ENCODE measurements around the gene SLFN12L. TPM values are rescaled to one million over a fixed set of nuclear protein-coding genes. Genes with fewer than 3 reads are reported as not detected.

Gene SLFN12L
- 0.46 TPM for total RNA-seq

GRCh38 chr17:35537601-35538141, at the start of gene SLFN12L:
SLFN12L (minus strand) TSS chr17:35537678; CDS start chr17:35522364, 15,314 bp downstream.

DNA sequence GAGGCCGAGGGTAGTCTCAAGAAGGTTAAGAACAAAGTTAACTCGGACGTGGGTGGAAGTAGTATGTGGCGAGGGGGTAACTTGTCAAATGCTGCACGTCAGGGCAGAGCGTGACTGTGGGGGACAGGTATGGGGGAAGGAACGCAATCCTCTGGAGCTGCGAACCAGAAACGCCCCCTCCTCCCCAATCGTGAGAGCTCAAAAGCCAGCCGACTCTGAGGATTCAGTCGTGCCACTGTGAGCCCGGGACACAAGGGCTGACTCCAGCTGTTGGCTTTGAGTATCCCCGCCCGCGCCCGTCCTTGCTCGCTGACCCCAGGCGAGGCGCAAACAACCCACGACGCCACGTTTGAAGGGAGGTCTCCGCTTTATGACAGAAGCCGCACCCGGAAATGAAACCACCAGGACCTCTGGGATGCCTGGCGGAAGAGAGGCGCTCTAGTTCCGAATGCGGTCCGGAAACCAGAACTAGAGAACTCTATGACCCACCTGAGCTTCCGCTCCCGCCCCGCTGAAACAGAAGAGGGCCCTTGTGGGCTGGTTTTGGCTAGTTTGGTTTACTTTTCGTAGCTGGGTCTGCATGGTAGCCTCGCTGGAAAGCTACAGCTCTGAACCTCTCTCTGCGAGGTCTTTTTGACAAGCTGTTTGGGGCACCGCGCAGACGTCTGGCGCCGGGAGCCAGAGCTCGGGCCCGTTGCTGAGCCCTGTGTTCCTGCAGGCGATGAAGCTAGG, 40.9 kb upstream of the SLFN12L start, which contains the start of gene PEX12:
TSS of gene PEX12 (minus strand) at position 375 of the 732 bp plus-strand sequence. CDS start 550 bp downstream, outside the sequence.

GRCh38 chr17:35560703-35561102, 23.2 kb upstream of the SLFN12L start, which contains the start of gene SLFN14:
SLFN14 (minus strand) TSS chr17:35560819; CDS start chr17:35558062, 2,757 bp downstream.

GRCh38 chr17:35448214-35448898, 89.1 kb downstream of the SLFN12L start, which contains the start of gene SLFN13:
SLFN13 (minus strand) TSS chr17:35448766; CDS start chr17:35445680, 3,086 bp downstream.

GRCh38 chr17:35432176-35433074, 105.1 kb downstream of the SLFN12L start, which contains the start of gene SLFN12:
SLFN12 (minus strand) TSS chr17:35432500; CDS start chr17:35423028, 9,472 bp downstream.

Small RNAs within 50 kb of the gene (small RNA-seq; reads per million reads assigned to genes)
- gene AC015911.1 (not detected), gene SNORD7 (28.0 reads per million, percentile 95 among the genes with 10 or more reads in this experiment)

Other genes starting within 250 kb of the SLFN12L start
- 7.8 TPM for gene SLFN11, start 164.1 kb downstream of the SLFN12L start, total RNA-seq
- 8.8 TPM for gene SLFN12, start 105.2 kb downstream of the SLFN12L start, total RNA-seq
- 1.4 TPM for gene SLFN13, start 88.9 kb downstream of the SLFN12L start, total RNA-seq
- 0.23 TPM for gene SLFN14, start 23.1 kb upstream of the SLFN12L start, total RNA-seq
- 7.2 TPM for gene PEX12, start 40.9 kb upstream of the SLFN12L start, total RNA-seq
- gene AP2B1, start 49.6 kb upstream of the SLFN12L start, total RNA-seq: 287 TPM
- gene RASL10B, start 194.0 kb upstream of the SLFN12L start, total RNA-seq: 20.3 TPM
- gene GAS2L2, start 215.6 kb upstream of the SLFN12L start, total RNA-seq: 1.2 TPM
- not detected for gene C17orf50, start 223.2 kb upstream of the SLFN12L start, total RNA-seq